Measurements from ENCODE around the gene PUSL1. TPM values are rescaled to one million over a fixed set of nuclear protein-coding genes. Genes with fewer than 3 reads are reported as not detected.
A peak's percentile ranks its signal among the peaks of the same experiment; 100 is the strongest.

PUSL1 gene
- total RNA-seq, 2 donors from 2014 or later, result 10.6 to 14.9 TPM

GRCh38 chr1:1304331-1305299, 3.8 kb upstream of the PUSL1 start:
- Mint-ChIP-seq H3K27me3 (no peaks in the 10 kb centered on the region), H3K27ac (no peak overlapping the region), H3K4me3 (peak overlapping the region; percentile 90), H3K4me1 (peaks cover 17% of the 10 kb centered on the region), H3K36me3 (ENCODE audit: low read depth) (no peaks in the 10 kb centered on the region)
- no peak for ATAC-seq
- no peak for DNase-seq
- no peaks in the 10 kb centered on the region for H3K9me3 ChIP-seq (ENCODE audit: control insufficient read depth, low read length, poor library complexity, severe bottlenecking)

DNA sequence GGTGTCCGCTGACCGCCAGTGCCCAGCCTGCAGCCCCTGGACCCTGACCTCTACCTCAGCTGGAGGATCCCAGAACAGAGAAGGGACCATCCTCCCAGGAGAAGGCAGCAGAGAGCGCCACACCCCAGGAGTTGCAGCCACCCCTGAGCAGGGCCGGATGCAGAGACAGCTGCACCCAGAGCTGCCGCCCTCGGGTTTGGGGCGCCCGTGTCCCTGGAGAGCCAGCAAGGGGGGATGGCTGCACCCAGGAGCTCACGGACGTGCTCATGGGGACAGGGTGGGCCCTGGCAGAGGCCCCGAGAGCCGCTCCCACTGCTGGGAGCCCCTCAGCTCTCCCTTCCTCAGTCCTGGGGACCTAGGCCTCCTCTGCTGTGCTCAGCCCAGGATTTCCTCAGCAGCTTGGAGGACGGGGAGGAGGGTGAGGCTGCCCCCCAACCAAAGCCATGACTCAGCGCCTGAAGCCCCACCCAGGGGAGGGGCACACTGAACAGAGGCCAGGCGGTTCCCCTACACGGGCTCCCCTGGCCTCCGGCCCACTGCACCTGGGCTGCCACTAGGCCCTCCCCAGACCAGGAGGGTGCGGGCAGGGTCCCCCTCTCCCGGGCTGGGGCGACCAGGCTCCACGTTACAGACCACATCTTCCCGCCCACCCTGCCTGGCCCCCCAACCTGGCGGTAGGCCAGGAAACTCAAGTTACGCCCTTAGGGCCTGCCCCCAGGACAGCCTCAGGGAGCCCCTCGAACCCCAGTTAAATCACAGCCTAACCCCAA, 2.9 kb upstream of the PUSL1 start:
- peak; percentile 38 to 58 (median 48) for DNase-seq
- peak overlapping the region; percentile 90 for H3K4me3 Mint-ChIP-seq
- peak; percentile 25 for ATAC-seq
- no peaks in the 10 kb centered on the region for H3K36me3 Mint-ChIP-seq (ENCODE audit: low read depth)
- H3K4me1 Mint-ChIP-seq, result peaks cover 17% of the 10 kb centered on the region
- H3K27me3 Mint-ChIP-seq, result no peaks in the 10 kb centered on the region
- H3K27ac Mint-ChIP-seq, result no peak overlapping the region
- no peaks in the 10 kb centered on the region for H3K9me3 ChIP-seq (ENCODE audit: control insufficient read depth, low read length, poor library complexity, severe bottlenecking)

DNA sequence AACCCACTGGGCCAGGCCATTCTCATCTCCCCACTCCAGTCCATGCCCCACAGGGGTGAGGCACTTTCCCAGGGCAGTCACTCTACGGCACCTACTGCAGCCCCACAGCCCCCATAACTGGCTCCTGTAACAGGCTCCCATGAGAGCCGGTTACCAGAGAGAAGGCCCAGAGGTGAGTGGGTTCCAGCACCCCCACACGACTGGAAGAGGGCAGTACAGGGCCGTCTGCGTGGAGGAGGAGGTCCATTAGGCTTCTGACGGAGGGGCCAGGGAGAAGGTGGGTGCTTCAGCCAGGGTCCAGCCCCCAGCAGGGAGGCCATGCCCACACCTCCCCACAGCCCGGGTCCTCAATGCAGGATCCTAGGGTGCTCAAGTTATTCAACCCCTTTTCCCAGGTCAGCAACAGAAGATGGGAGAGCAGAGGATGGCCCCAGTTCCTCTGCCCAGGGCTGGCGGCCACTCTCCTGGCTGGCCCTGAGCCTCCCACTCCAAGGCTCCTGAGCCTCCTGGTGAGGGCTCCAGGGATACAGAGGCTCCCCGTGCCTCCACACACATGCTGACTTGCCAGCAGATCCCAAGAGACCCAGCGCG, 2.2 kb upstream of the PUSL1 start:
- DNase-seq (no peak), ATAC-seq (no peak)
- H3K9me3 ChIP-seq (ENCODE audit: control insufficient read depth, low read length, poor library complexity, severe bottlenecking), result no peaks in the 10 kb centered on the region
- Mint-ChIP-seq H3K27me3 (no peaks in the 10 kb centered on the region), H3K4me3 (peak overlapping the region; percentile 90), H3K27ac (peak overlapping the region; percentile 16), H3K4me1 (peaks cover 17% of the 10 kb centered on the region), H3K36me3 (ENCODE audit: low read depth) (no peaks in the 10 kb centered on the region)

DNA sequence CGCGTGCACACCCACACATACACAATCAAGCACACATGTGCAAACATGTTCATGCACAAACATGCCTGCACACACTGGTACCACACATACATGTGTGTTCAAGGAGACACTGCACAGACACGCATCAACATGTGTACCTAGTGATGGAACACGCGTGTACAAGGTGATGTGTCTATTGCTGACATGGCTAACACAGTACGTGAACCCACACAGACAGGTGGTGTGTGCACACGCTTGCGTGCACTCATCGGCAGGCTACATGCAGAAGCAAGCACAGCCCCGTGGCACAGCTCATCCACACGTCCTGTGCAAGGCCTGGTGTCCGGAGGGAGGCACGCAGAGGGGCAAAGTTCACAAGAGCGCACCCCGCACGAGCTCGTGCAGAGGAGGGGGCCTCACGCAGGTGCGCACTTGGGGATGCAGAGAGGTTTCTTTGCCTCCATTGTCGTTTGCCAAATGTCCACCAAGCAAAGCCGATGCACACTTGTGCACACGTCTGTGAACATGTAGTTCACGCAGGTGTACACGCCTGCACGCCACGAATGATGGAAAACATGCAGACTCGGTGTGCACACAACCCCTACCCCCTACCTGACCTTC, 1.6 kb upstream of the PUSL1 start:
- H3K27me3 Mint-ChIP-seq, result no peaks in the 10 kb centered on the region
- peak overlapping the region; percentile 16 for H3K27ac Mint-ChIP-seq
- no peak for DNase-seq
- H3K9me3 ChIP-seq (ENCODE audit: control insufficient read depth, low read length, poor library complexity, severe bottlenecking), result no peaks in the 10 kb centered on the region
- peak overlapping the region; percentile 90 for H3K4me3 Mint-ChIP-seq
- no peak for ATAC-seq
- no peaks in the 10 kb centered on the region for H3K36me3 Mint-ChIP-seq (ENCODE audit: low read depth)
- peaks cover 17% of the 10 kb centered on the region for H3K4me1 Mint-ChIP-seq

GRCh38 chr1:1307261-1307922, 1.0 kb upstream of the PUSL1 start:
- H3K27me3 Mint-ChIP-seq, result no peaks in the 10 kb centered on the region
- peaks cover 17% of the 10 kb centered on the region for H3K4me1 Mint-ChIP-seq
- no peak for DNase-seq
- no peaks in the 10 kb centered on the region for H3K9me3 ChIP-seq (ENCODE audit: control insufficient read depth, low read length, poor library complexity, severe bottlenecking)
- no peak for ATAC-seq
- peak overlapping the region; percentile 16 for H3K27ac Mint-ChIP-seq
- H3K4me3 Mint-ChIP-seq, result peak overlapping the region; percentile 90
- no peaks in the 10 kb centered on the region for H3K36me3 Mint-ChIP-seq (ENCODE audit: low read depth)

- no peak for ATAC-seq
- no peaks in the 10 kb centered on the region for H3K9me3 ChIP-seq (ENCODE audit: control insufficient read depth, low read length, poor library complexity, severe bottlenecking)
- Mint-ChIP-seq H3K27me3 (no peaks in the 10 kb centered on the region), H3K4me1 (peaks cover 17% of the 10 kb centered on the region), H3K36me3 (ENCODE audit: low read depth) (no peaks in the 10 kb centered on the region), H3K27ac (no peak overlapping the region), H3K4me3 (peak overlapping the region; percentile 88)
- no peak for DNase-seq
Observed at GRCh38 chr1:1308756-1309250, 406 bp downstream of the PUSL1 start.

GRCh38 chr1:1309251-1310108, 1.1 kb downstream of the PUSL1 start:
- Mint-ChIP-seq H3K27me3 (no peaks in the 10 kb centered on the region), H3K27ac (peak overlapping the region; percentile 57), H3K4me3 (peak overlapping the region; percentile 66), H3K4me1 (peaks cover 17% of the 10 kb centered on the region), H3K36me3 (ENCODE audit: low read depth) (no peaks in the 10 kb centered on the region)
- DNase-seq, result no peak
- ATAC-seq, result no peak
- H3K9me3 ChIP-seq (ENCODE audit: control insufficient read depth, low read length, poor library complexity, severe bottlenecking), result no peaks in the 10 kb centered on the region

- Mint-ChIP-seq H3K4me1 (peaks cover 17% of the 10 kb centered on the region), H3K4me3 (peak overlapping the region; percentile 66), H3K27ac (peak overlapping the region; percentile 57), H3K27me3 (no peaks in the 10 kb centered on the region), H3K36me3 (ENCODE audit: low read depth) (no peaks in the 10 kb centered on the region)
- H3K9me3 ChIP-seq (ENCODE audit: control insufficient read depth, low read length, poor library complexity, severe bottlenecking), result no peaks in the 10 kb centered on the region
- DNase-seq (no peak), ATAC-seq (no peak)
Observed at GRCh38 chr1:1310109-1310385, 1.6 kb downstream of the PUSL1 start.

DNA sequence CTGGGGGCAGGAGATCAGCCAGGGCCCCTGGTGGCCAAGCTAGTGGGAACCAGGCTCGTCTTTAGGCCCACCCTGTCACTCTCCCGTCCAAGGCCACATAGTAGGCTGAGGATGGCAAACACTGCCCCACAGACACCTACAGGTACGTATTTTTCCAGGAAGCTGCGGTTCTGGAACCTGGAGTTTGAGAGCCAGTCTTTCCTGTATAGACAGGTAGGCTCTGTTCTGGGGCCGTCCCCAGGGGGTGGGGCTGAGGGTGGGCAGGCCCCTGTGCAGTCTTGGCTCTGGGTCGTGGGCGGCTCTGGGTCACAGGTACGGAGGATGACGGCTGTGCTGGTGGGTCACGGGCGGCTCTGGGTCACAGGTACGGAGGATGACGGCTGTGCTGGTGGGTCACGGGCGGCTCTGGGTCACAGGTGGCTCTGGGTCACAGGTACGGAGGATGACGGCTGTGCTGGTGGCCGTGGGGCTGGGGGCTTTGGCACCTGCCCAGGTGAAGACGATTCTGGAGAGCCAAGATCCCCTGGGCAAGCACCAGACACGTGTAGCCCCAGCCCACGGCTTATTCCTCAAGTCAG, 2.2 kb downstream of the PUSL1 start:
- H3K27ac Mint-ChIP-seq, result peak overlapping the region; percentile 57
- H3K4me3 Mint-ChIP-seq, result peak overlapping the region; percentile 36

GRCh38 chr1:1311107-1312104, 3.0 kb downstream of the PUSL1 start:
- peaks cover 10% of the 10 kb centered on the region for H3K4me1 Mint-ChIP-seq

More for the DNA sequence above, 2.2 kb downstream of the PUSL1 start:
- H3K9me3 ChIP-seq (ENCODE audit: control insufficient read depth, low read length, poor library complexity, severe bottlenecking), result no peaks in the 10 kb centered on the region
- ATAC-seq (no peak), DNase-seq (no peak)
- peaks cover 17% of the 10 kb centered on the region for H3K4me1 Mint-ChIP-seq
- no peaks in the 10 kb centered on the region for H3K27me3 Mint-ChIP-seq
- no peaks in the 10 kb centered on the region for H3K36me3 Mint-ChIP-seq (ENCODE audit: low read depth)

More at GRCh38 chr1:1311107-1312104, 3.0 kb downstream of the PUSL1 start:
- no peaks in the 10 kb centered on the region for H3K36me3 Mint-ChIP-seq (ENCODE audit: low read depth)
- H3K9me3 ChIP-seq (ENCODE audit: control insufficient read depth, low read length, poor library complexity, severe bottlenecking), result no peaks in the 10 kb centered on the region
- DNase-seq, result no peak
- ATAC-seq, result no peak
- H3K27ac Mint-ChIP-seq, result peak overlapping the region; percentile 57
- no peak overlapping the region for H3K4me3 Mint-ChIP-seq
- no peaks in the 10 kb centered on the region for H3K27me3 Mint-ChIP-seq

Data from T-helper 17 cell (primary cell).